Fibroblast of the aortic adventitia (primary cell): ENCODE results near the gene CNNM2. TPM values are rescaled to one million over a fixed set of nuclear protein-coding genes. Genes with fewer than 3 reads are reported as not detected.

Source experiments
- DNase-seq: peaks from one replicate; pipeline ENCODE4 v3.0.0-alpha.2; 2010; ENCODE audit warnings: low read depth
- H3K4me3 ChIP-seq: 2 replicates; pipeline ENCODE4 v1.5.1; 2011; ENCODE audit warnings: low read depth, mild to moderate bottlenecking, control low read depth, low read length, moderate library complexity
- CTCF ChIP-seq: IDR thresholded peaks from 2 replicates; pipeline ENCODE4 v1.5.1; 2011; ENCODE audit warnings: mild to moderate bottlenecking, low read length, control low read depth, inconsistent platforms; ENCODE audit not compliant: insufficient read depth
- total RNA-seq: library from RNA; depleted of rRNA; stranded (reverse); fragments of >200 nt; gene quantifications from 2 replicates; pipeline ENCODE4 v1.2.3, GENCODE V29; 2012; ENCODE audit warnings: low replicate concordance

Gene CNNM2
- total RNA-seq, 1 donor: 6.1 TPM

DNA sequence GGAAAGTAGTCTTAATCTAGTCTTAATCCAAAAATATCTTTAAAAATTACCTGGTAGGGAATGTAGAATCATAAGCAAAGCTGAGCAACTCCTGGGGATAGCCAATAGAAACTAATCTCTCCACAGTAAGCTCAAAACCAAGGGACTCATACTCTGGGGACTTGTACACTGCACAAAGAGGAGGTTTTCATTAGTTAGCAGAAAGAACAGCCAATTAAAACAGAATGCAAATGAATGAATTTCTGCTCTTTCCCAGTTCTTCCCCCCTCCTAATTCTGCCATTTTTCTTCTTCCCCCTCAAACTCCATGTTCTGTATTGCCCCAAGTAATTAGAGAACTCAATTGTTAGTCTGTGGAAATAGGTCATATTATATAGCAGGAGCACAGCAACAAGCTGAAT, 188.4 kb downstream of the CNNM2 start:
- DNase-seq: no peak
- TF ChIP-seq CTCF: no peak

GRCh38 chr10:103109821-103110220, 191.7 kb downstream of the CNNM2 start:
- TF ChIP-seq CTCF: no peak
- no peak for DNase-seq

More for the DNA sequence above, 188.4 kb downstream of the CNNM2 start:
- H3K4me3 ChIP-seq: no peak overlapping the region

GRCh38 chr10:103110407-103110806, 192.3 kb downstream of the CNNM2 start:
- no peak for DNase-seq
- TF ChIP-seq CTCF: no peak
- H3K4me3 ChIP-seq: no peak overlapping the region

More at GRCh38 chr10:103109821-103110220, 191.7 kb downstream of the CNNM2 start:
- no peak overlapping the region for H3K4me3 ChIP-seq

GRCh38 chr10:103111031-103111917, 193.2 kb downstream of the CNNM2 start:
- peak; percentile 41 for DNase-seq

GRCh38 chr10:103111918-103112877, 194.1 kb downstream of the CNNM2 start:
- no peak for TF ChIP-seq CTCF
- no peak overlapping the region for H3K4me3 ChIP-seq
- no peak for DNase-seq

More at GRCh38 chr10:103111031-103111917, 193.2 kb downstream of the CNNM2 start:
- no peak for TF ChIP-seq CTCF
- H3K4me3 ChIP-seq: no peak overlapping the region

DNA sequence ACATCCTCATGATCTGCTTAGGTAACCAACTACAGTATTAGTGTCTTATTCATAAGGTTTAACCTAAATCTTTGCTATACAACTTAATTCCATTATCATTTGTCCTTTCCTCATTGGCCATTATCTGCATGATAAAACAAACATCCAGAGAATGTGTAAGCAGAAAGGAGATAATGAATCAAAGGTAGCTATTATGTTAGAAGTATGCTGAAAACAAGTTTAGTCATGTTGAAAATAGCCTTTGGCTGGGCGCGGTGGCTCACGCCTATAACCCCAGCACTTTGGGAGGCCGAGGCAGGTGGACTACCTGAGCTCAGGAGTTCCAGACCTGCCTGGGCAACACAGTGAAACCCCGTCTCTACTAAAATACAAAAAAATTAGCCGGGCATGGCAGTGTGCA, 196.8 kb downstream of the CNNM2 start:
- H3K4me3 ChIP-seq: no peak overlapping the region
- no peak for DNase-seq
- TF ChIP-seq CTCF: no peak
